Gastrocnemius medialis (tissue), 4 donors: ENCODE measurements around the gene PROS1.

Source experiments
- POLR2A ChIP-seq, 2 donors: fragments of 450-650 bp; IDR thresholded peaks; one replicate each; pipeline ENCODE4 v1.6.1; 2017; ENCODE audit warnings: antibody characterized with exemption in 2 of 2, mild to moderate bottlenecking in 2 of 2, moderate library complexity in 2 of 2
- TF ChIP-seq, protein P1 (sequence below), 5 experiments: fragments of 450-650 bp in 3 of 5; fragments of 200-600 bp in 2 of 5; sonication (generic) in 2 of 5; IDR thresholded peaks in 4 of 5; conservative IDR thresholded peaks in 1 of 5; 1 replicate in 4 of 5; 2 replicates in 1 of 5; pipeline ENCODE4 v1.5.1; 2016 to 2019; ENCODE audit warnings: antibody characterized with exemption in 5 of 5, mild to moderate bottlenecking in 3 of 5, moderate library complexity in 3 of 5

DNA sequence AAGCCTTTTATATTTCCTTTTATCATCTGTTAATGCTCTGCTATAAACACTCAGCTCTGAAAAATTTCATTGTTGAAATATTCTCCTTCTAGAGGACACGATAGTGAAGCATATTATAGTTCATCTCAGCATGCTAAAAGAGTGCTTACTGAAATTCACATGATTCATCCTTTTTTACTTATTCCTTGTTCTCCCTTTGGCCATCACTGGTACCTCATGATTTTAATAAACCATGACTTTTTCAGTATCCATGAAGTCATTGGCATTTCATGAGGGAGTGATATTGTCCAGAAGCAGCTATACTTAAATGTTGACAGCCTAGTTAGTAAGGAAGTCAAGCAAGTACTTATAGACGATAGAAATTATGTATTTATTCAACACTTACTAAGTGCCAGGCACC lies 112.7 kb downstream of the PROS1 start:
- TF ChIP-seq, protein P1, sequence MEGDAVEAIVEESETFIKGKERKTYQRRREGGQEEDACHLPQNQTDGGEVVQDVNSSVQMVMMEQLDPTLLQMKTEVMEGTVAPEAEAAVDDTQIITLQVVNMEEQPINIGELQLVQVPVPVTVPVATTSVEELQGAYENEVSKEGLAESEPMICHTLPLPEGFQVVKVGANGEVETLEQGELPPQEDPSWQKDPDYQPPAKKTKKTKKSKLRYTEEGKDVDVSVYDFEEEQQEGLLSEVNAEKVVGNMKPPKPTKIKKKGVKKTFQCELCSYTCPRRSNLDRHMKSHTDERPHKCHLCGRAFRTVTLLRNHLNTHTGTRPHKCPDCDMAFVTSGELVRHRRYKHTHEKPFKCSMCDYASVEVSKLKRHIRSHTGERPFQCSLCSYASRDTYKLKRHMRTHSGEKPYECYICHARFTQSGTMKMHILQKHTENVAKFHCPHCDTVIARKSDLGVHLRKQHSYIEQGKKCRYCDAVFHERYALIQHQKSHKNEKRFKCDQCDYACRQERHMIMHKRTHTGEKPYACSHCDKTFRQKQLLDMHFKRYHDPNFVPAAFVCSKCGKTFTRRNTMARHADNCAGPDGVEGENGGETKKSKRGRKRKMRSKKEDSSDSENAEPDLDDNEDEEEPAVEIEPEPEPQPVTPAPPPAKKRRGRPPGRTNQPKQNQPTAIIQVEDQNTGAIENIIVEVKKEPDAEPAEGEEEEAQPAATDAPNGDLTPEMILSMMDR (IDR thresholded peaks at IDR 0.05 in 4 of 5, conservative IDR thresholded peaks at IDR 0.05 in 1 of 5), result no peak
- TF ChIP-seq POLR2A (IDR thresholded peaks at IDR 0.05), result no peak
